Neuron (in vitro differentiated cells): Measurements from ENCODE around the gene CATSPER3.

Source experiments
- H2AFZ ChIP-seq: one replicate; pipeline ENCODE4 v1.6.1; 2013; ENCODE audit warnings: low read depth, mild to moderate bottlenecking, inconsistent platforms, low read length, moderate library complexity
- H3K27me3 ChIP-seq: one replicate; pipeline ENCODE4 v1.6.1; 2013; ENCODE audit warnings: low read length; ENCODE audit not compliant: insufficient read depth
- H3K36me3 ChIP-seq: one replicate; pipeline ENCODE4 v1.6.1; 2013; ENCODE audit warnings: low read length; ENCODE audit not compliant: insufficient read depth
- H3K4me1 ChIP-seq: one replicate; pipeline ENCODE4 v1.6.1; 2013; ENCODE audit warnings: low read length; ENCODE audit not compliant: insufficient read depth
- H3K4me3 ChIP-seq: 2 replicates; pipeline ENCODE4 v1.5.1; 2013; ENCODE audit warnings: mild to moderate bottlenecking, low read length, moderate library complexity
- H3K9me3 ChIP-seq: one replicate; pipeline ENCODE4 v1.6.1; 2013; ENCODE audit warnings: low read length

Gene CATSPER3

DNA sequence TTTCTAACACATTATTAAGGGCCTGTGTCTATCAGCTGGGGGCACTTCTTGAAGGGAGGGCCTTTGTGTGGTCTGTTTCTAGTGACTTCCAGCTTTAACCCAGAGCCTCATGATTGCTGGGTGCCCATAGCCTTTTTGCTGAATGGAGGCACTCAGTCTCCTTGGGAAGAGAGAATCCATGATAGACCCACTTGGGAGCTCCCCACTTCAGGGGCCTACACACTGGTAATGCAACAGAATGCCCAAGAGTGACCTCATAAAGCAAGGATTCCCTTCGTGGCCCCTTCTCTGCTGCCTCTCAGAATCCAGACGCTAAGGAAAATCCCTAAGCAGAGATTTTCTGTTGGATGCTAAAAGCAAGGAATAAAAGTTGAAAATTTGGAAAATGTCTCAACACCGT is at the start of gene CATSPER3:
Gene CATSPER3, plus strand, starts transcription at position 301 of the 400 bp plus-strand sequence. Its CDS starts 85 bp downstream, at position 386.
- H3K9me3 ChIP-seq: no peaks in the 10 kb centered on the region
- no peak within 1 kb of the TSS for H2AFZ ChIP-seq

DNA sequence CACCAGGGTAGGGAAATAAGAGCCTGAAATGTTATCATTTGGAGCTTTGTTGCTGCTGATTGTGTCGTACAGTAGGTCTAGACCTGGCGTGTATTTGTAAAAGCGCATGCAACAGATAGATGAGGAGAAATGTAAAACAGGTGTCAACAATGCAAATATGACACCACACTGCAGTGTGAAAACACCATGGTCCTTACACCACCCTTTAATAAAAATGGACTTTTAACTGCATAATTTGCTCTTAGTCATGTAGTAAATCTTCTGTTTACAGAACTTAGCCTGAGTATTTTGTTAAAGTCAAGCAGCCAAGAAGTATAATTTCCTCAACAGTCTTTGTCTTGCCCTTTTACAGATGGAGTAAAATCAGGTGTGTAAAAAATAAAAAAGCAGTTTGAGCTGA is 48.8 kb upstream of the CATSPER3 start:
- H3K36me3 ChIP-seq: peaks cover 32% of the 10 kb centered on the region
- H3K9me3 ChIP-seq: peaks cover 3% of the 10 kb centered on the region

More for the DNA sequence above, at the start of gene CATSPER3:
- H3K36me3 ChIP-seq: peaks cover 7% of the 10 kb centered on the region
- no peak within 1 kb of the TSS for H3K4me3 ChIP-seq
- no peaks in the 10 kb centered on the region for H3K4me1 ChIP-seq
- H3K27me3 ChIP-seq: no peaks in the 10 kb centered on the region

DNA sequence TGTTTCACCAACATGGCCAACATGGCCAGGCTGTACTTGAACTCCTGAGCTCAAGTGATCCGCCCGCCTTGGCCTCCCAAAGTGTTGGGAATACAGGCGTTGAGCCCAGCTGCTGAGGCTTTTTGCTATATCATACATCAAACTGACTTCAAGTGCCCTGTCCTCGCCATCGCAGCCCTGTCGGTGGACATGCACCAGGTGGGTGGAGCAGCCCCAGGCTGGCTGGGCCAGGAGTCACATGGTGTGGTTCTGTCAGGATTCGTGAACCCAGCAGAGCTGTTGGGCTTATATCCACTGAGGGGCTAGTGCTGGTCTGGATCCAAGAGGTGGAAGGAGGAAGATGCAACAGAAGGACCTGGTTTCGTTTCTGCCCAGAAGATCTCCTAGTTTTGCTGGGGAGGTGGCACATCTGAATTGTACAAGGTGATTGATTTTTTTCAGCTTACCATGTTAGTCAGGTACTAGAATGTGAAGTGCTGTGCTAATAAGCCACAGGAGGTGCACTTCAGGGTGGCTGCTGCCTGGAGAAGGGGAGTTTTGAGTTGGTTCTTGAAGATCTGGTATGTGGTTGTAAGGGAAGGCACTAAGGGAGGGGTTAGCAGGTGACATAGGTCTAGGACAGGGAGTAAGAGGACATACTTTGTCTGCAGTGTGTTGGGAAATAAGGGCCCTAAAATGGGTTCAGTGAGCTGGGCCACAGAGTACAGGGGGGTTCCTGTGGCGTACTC is 46.7 kb upstream of the CATSPER3 start:
- Histone ChIP-seq H2AFZ (no peak overlapping the region), H3K36me3 (peaks cover 22% of the 10 kb centered on the region), H3K9me3 (peaks cover 3% of the 10 kb centered on the region), H3K4me1 (no peaks in the 10 kb centered on the region), H3K4me3 (no peak overlapping the region), H3K27me3 (no peaks in the 10 kb centered on the region)

More for the DNA sequence above, 48.8 kb upstream of the CATSPER3 start:
- no peak overlapping the region for H3K4me3 ChIP-seq
- no peaks in the 10 kb centered on the region for H3K27me3 ChIP-seq
- H3K4me1 ChIP-seq: no peaks in the 10 kb centered on the region
- no peak overlapping the region for H2AFZ ChIP-seq

DNA sequence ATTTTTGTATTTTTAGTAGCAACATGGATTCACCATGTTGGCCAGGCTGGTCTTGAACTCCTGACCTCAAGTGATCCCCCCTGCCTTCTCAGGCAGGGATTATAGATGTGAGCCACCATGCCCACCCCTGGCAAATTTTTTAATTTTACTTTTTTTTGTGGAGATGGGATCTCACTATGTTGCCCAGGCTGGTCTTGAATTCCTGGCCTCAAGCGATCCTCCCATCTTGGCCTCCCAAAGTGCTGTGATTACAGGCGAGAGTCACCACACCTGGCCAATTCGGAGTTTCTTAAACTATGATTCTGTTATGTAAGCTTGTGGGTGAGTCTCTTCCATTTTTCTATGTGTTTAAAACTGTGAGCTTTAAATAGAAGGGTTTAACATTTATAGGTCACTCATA is 35.2 kb upstream of the CATSPER3 start:
- H2AFZ ChIP-seq: no peak overlapping the region
- no peak overlapping the region for H3K4me3 ChIP-seq
- H3K27me3 ChIP-seq: no peaks in the 10 kb centered on the region
- no peaks in the 10 kb centered on the region for H3K9me3 ChIP-seq
- peaks cover 1% of the 10 kb centered on the region for H3K4me1 ChIP-seq
- peaks cover 25% of the 10 kb centered on the region for H3K36me3 ChIP-seq

DNA sequence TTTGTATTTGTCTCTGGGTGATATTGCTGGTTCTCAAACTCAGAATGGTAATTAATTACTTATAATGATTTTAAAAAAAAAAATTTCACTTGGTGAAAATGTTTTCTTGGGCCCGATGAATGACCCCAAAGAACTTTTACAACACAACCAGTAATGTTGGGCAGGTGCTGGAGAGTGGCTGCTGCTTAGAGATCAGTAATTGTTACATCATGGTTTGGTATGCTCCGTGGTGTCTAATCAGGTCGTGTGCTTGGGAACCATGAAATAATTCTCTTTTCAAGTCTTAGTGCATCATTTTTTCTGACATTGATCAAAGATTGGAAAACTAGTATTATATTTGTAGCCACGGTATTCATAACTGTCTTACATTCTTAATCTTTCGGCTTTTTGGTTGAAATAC is 33.5 kb upstream of the CATSPER3 start:
- peaks cover 1% of the 10 kb centered on the region for H3K4me1 ChIP-seq
- no peak overlapping the region for H3K4me3 ChIP-seq
- no peaks in the 10 kb centered on the region for H3K27me3 ChIP-seq
- H3K9me3 ChIP-seq: no peaks in the 10 kb centered on the region
- peaks cover 32% of the 10 kb centered on the region for H3K36me3 ChIP-seq
- no peak overlapping the region for H2AFZ ChIP-seq

DNA sequence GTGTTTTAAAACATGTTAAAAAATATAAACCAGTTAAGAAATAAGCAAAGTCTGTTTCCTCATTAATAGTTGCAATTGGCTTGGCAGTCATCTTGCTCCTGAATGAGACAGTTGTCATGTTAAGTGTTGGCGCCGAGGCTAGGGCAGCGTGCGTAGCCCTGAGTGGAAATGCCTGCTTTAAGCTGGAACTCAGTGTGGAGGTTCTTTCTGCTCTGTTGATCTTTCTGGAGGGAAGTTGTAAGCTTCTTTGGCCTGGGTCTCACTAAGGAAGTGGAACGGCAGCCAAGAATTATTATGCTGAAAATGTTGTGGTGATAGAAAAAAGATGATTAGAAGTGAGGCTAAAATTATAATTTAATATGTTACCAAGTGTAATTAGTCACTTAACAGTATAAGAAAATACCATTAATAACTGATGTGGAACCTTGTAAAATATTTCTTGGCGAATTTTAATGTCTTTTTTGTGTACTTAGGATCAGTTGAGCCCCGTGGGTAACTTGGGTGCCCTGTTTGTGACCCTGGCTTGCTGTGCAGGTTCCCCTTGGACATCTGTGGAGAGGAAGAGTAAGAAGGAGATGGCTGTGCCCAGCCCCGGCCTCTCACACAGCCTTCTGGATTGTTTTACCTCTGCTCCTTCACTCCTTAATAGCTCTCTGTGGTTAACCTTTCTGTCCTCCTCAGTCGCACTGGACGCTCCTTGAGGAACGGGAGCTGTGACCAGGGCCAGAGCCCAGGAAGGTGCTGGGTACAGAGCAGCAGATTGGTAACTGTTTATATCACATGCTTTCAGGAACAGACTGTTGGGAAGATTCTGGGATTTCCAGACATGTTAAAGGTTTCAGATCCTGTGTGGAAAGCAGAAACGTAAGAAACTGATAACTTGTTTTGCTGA is 31.8 kb upstream of the CATSPER3 start:
- H3K4me3 ChIP-seq: no peak overlapping the region
- peaks cover 21% of the 10 kb centered on the region for H3K36me3 ChIP-seq
- H3K4me1 ChIP-seq: peaks cover 1% of the 10 kb centered on the region
- no peak overlapping the region for H2AFZ ChIP-seq
- no peaks in the 10 kb centered on the region for H3K9me3 ChIP-seq
- no peaks in the 10 kb centered on the region for H3K27me3 ChIP-seq

DNA sequence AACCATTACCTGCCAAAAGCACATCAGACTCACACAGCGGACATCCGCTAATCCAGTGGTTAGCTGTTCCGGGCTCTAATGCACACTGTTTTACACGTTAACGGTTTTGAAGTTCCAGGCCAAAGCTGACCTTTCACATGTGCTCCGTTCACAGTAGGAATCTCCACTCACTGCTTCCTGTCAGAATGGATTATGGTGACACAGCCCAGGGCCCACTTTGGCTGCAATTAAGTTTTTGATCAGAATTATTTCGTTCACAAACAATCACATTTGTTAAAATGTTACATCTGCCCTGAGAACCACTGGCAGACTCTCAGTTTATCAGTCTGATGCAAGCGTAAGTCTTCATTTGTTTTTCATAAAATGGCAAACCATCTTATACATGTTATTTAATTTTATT is 30.2 kb upstream of the CATSPER3 start:
- H3K27me3 ChIP-seq: no peaks in the 10 kb centered on the region
- H3K36me3 ChIP-seq: peaks cover 21% of the 10 kb centered on the region
- peaks cover 2% of the 10 kb centered on the region for H3K4me1 ChIP-seq
- no peak overlapping the region for H3K4me3 ChIP-seq
- H3K9me3 ChIP-seq: no peaks in the 10 kb centered on the region
- no peak overlapping the region for H2AFZ ChIP-seq

DNA sequence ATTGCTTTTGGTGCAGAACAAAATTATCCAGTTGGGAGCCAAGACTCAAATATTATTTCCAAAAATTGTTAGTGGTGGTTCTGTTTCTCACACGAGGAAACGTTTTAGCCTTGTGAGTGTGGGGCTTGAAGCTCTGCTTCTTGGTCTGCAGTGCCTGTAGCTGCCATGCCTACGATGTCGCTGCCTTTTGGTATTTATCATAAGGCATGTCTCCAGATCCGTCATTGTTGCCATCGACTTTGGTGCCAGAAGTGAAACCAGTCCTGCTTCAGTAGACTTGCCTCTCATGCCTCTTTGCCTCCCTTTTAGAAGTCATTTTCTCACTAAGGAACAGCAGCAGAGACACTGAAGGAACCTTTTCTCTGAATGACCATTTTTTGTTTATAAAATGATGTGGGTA is 29.7 kb upstream of the CATSPER3 start:
- no peaks in the 10 kb centered on the region for H3K9me3 ChIP-seq
- no peak overlapping the region for H2AFZ ChIP-seq
- H3K4me3 ChIP-seq: no peak overlapping the region
- peaks cover 21% of the 10 kb centered on the region for H3K36me3 ChIP-seq
- no peaks in the 10 kb centered on the region for H3K27me3 ChIP-seq
- peaks cover 5% of the 10 kb centered on the region for H3K4me1 ChIP-seq

DNA sequence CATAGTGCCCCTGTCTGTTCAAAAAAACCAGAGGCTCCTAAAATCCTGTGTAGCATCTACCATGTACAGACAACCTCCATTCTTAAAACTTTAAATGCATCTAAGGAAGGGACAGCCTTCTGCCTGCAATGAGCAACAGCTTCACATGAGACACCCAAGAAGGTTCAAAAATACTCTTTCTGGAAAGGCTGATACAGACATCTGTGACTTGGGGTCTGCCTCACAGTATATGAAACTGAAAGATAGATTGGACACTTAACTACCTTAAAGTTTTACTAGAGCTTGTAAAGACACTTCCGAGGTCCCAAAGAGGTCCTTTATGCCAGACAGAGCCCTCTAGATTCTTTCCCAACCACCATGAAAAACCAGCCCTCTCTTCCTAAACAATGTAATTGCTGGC is 28.2 kb upstream of the CATSPER3 start:
- Histone ChIP-seq H3K4me1 (peaks cover 6% of the 10 kb centered on the region), H3K9me3 (no peaks in the 10 kb centered on the region), H3K27me3 (no peaks in the 10 kb centered on the region), H2AFZ (no peak overlapping the region), H3K4me3 (no peak overlapping the region), H3K36me3 (peaks cover 21% of the 10 kb centered on the region)

DNA sequence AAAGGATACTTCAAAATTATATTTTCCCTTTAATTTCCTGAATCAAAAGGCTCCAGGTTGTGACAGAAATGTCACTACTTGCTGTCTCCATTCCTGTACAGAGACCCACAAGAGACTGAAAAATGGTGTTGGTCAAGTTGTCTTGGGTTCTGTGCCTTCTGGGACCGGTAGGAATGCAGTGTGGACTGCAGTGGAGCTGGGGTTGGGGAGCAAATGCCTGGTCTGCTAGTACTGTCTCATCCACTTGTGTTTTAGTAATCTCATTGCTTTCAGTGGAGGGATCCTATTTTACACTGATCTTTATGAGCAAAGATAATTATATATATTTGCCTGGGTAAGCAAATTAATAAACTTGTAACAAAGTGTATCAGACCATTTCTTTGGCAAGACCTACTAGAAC is 24.2 kb upstream of the CATSPER3 start:
- no peaks in the 10 kb centered on the region for H3K9me3 ChIP-seq
- H3K4me3 ChIP-seq: no peak overlapping the region
- no peaks in the 10 kb centered on the region for H3K27me3 ChIP-seq
- peaks cover 2% of the 10 kb centered on the region for H3K36me3 ChIP-seq
- no peak overlapping the region for H2AFZ ChIP-seq
- H3K4me1 ChIP-seq: peaks cover 5% of the 10 kb centered on the region

DNA sequence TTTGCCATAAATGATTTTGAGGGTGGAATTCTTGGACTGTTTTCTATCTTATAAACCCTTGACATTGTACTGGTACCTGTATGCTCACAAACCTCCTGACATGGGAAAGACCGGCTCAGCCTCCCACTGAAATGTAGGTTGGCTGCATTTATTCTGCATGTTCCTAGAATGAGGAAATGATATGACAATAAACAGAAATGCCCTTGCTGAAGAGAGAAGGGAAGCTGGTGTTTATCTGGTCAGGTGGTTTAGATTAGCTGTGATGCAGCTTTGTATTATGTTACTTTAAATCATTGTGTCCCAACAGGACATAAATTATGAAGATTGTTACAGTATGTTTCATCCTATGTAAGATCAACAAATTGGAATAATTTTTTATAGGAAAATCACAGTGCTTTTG is 23.1 kb upstream of the CATSPER3 start:
- Histone ChIP-seq H3K36me3 (peaks cover 2% of the 10 kb centered on the region), H3K4me3 (no peak overlapping the region), H3K9me3 (no peaks in the 10 kb centered on the region), H3K4me1 (peaks cover 5% of the 10 kb centered on the region), H2AFZ (no peak overlapping the region), H3K27me3 (no peaks in the 10 kb centered on the region)

DNA sequence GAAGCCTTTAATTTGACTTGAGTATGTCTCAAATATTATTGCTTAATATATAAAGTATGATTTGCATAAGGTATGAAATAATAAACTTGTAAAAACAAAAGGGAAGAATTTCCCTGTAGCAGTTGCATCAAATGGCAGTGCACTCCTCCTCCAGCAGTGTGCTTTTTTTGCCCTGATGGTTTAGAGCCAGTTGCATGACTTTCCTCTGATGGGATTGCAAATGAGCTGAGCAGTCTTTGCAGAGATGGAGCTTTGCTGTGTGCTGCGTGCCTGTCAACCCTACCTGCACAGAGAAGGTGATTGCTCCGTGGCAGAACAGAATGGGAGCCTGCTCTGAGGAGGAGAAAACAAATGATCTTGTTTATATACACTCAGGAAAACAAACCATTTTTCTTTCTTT is 22.7 kb upstream of the CATSPER3 start:
- no peaks in the 10 kb centered on the region for H3K9me3 ChIP-seq
- peaks cover 5% of the 10 kb centered on the region for H3K4me1 ChIP-seq
- no peak overlapping the region for H3K4me3 ChIP-seq
- no peaks in the 10 kb centered on the region for H3K27me3 ChIP-seq
- H3K36me3 ChIP-seq: peaks cover 2% of the 10 kb centered on the region
- no peak overlapping the region for H2AFZ ChIP-seq

DNA sequence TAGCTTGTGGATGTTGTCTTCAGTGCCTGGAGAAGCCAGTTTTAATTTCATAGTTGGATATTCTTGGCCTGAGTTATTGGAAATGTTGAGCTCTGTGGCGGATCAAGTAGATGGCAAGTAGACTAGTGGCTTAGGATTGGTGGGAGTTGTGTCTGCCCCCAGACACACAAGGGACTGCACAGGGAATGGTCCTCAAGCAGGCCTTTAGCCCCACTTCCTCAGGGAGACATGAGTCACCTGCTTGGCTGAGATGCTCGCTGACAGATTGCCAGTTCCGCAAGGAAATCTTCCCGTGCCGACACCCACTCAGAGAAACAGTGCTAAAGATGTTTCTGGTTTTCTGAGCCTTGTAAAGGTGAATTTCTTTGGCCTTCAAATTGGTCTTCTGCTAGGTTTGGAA is 18.8 kb upstream of the CATSPER3 start:
- no peak overlapping the region for H2AFZ ChIP-seq

More for the DNA sequence above, 18.8 kb upstream of the CATSPER3 start:
- no peak overlapping the region for H3K4me3 ChIP-seq
- H3K36me3 ChIP-seq: no peaks in the 10 kb centered on the region
- peaks cover 1% of the 10 kb centered on the region for H3K9me3 ChIP-seq
- H3K27me3 ChIP-seq: no peaks in the 10 kb centered on the region
- H3K4me1 ChIP-seq: no peaks in the 10 kb centered on the region
